Mesenchymal stem cell (in vitro differentiated cells and primary cell): ENCODE data around the gene TMEM176B.

Source experiments
- DNase-seq: peaks from one replicate; pipeline ENCODE4 v3.0.0-alpha.2; 2013
- H2AFZ ChIP-seq: one replicate; pipeline ENCODE4 v1.6.1; 2013; ENCODE audit warnings: low read depth, mild to moderate bottlenecking, control low read depth, inconsistent platforms, low read length, moderate library complexity
- H2AK5ac ChIP-seq: 2 replicates; pipeline ENCODE4 v1.6.1; 2013; ENCODE audit warnings: low read length, moderate library complexity, mild to moderate bottlenecking, inconsistent platforms; ENCODE audit not compliant: severe bottlenecking
- H2BK120ac ChIP-seq: one replicate; pipeline ENCODE4 v1.6.1; 2013; ENCODE audit warnings: low read depth, mild to moderate bottlenecking, inconsistent platforms, low read length, moderate library complexity
- H2BK12ac ChIP-seq, 2 experiments: one replicate each; pipeline ENCODE4 v1.6.1; 2013; ENCODE audit warnings: inconsistent platforms in 2 of 2, low read length in 2 of 2, mild to moderate bottlenecking in 2 of 2, moderate library complexity in 2 of 2, control low read depth in 1 of 2
- H2BK15ac ChIP-seq: one replicate; pipeline ENCODE4 v1.6.1; 2013; ENCODE audit warnings: mild to moderate bottlenecking, low read depth, inconsistent platforms; ENCODE audit not compliant: poor library complexity, severe bottlenecking
- H2BK5ac ChIP-seq: 2 replicates; pipeline ENCODE4 v1.6.1; 2013; ENCODE audit warnings: low read depth, mild to moderate bottlenecking, low read length, control low read depth, inconsistent platforms; ENCODE audit not compliant: poor library complexity, severe bottlenecking
- H3K14ac ChIP-seq, 2 experiments: one replicate each; pipeline ENCODE4 v1.6.1; 2013; ENCODE audit warnings: inconsistent platforms in 2 of 2, low read length in 2 of 2, control low read depth in 1 of 2, mild to moderate bottlenecking in 1 of 2, moderate library complexity in 1 of 2
- H3K18ac ChIP-seq, 2 experiments: one replicate each; pipeline ENCODE4 v1.6.1; 2013; ENCODE audit warnings: inconsistent platforms in 2 of 2, low read length in 2 of 2, control low read depth in 1 of 2, low read depth in 1 of 2, mild to moderate bottlenecking in 1 of 2
- H3K23ac ChIP-seq, 2 experiments: one replicate each; pipeline ENCODE4 v1.6.1; 2013; ENCODE audit warnings: inconsistent platforms in 2 of 2, low read length in 2 of 2, mild to moderate bottlenecking in 2 of 2, moderate library complexity in 2 of 2, control low read depth in 1 of 2
- H3K27ac ChIP-seq: 2 replicates; pipeline ENCODE4 v1.5.1; 2013; ENCODE audit warnings: mild to moderate bottlenecking, moderate library complexity, low read length, control low read depth, inconsistent platforms; ENCODE audit not compliant: poor library complexity, severe bottlenecking
- H3K27me3 ChIP-seq, 2 experiments: 2 replicates each; pipeline versions ENCODE4 v1.6.1 to v1.7.0; 2013; ENCODE audit warnings: low read length in 2 of 2, mild to moderate bottlenecking in 2 of 2, moderate library complexity in 2 of 2, control low read depth in 1 of 2, inconsistent platforms in 1 of 2; ENCODE audit not compliant: control insufficient read depth in 1 of 2, insufficient read depth in 1 of 2
- H3K36me3 ChIP-seq, 2 experiments: 2 replicates each; pipeline versions ENCODE4 v1.6.1 to v1.7.0; 2013; ENCODE audit warnings: low read length in 2 of 2, control low read depth in 1 of 2, inconsistent platforms in 1 of 2, low read depth in 1 of 2, mild to moderate bottlenecking in 1 of 2; ENCODE audit not compliant: insufficient read depth in 2 of 2, control insufficient read depth in 1 of 2
- H3K4ac ChIP-seq, 2 experiments: one replicate each; pipeline ENCODE4 v1.6.1; 2013; ENCODE audit warnings: inconsistent platforms in 2 of 2, low read length in 2 of 2, mild to moderate bottlenecking in 2 of 2, moderate library complexity in 2 of 2, control low read depth in 1 of 2, low read depth in 1 of 2
- H3K4me1 ChIP-seq: 2 replicates; pipeline ENCODE4 v1.6.1; 2013; ENCODE audit warnings: low read depth, low read length, control low read depth; ENCODE audit not compliant: control insufficient read depth, insufficient read depth
- H3K4me2 ChIP-seq: 2 replicates; pipeline ENCODE4 v1.6.1; 2013; ENCODE audit warnings: low read length, mild to moderate bottlenecking, inconsistent platforms; ENCODE audit not compliant: poor library complexity, severe bottlenecking
- H3K4me3 ChIP-seq, 2 experiments: 2 replicates each; pipeline versions ENCODE4 v1.5.1 to v1.7.0; 2013; ENCODE audit warnings: low read length in 2 of 2, mild to moderate bottlenecking in 2 of 2, control low read depth in 1 of 2, low read depth in 1 of 2; ENCODE audit not compliant: insufficient read depth in 1 of 2
- H3K79me1 ChIP-seq: replicated peaks from 2 replicates; pipeline ENCODE4 v1.6.1; 2013; ENCODE audit warnings: mild to moderate bottlenecking, control low read depth, low read length, inconsistent platforms; ENCODE audit not compliant: poor library complexity, severe bottlenecking
- H3K9ac ChIP-seq: 2 replicates; pipeline ENCODE4 v1.7.0; 2013; ENCODE audit warnings: mild to moderate bottlenecking, low read length, moderate library complexity
- H3K9me3 ChIP-seq: 2 replicates; pipeline ENCODE4 v1.7.0; 2013; ENCODE audit warnings: mild to moderate bottlenecking, low read length; ENCODE audit not compliant: control insufficient read depth
- H4K8ac ChIP-seq: one replicate; pipeline ENCODE4 v1.6.1; 2013; ENCODE audit warnings: inconsistent platforms, mild to moderate bottlenecking, low read length, moderate library complexity
- H4K91ac ChIP-seq: one replicate; pipeline ENCODE4 v1.6.1; 2013; ENCODE audit warnings: mild to moderate bottlenecking, low read length, inconsistent platforms
- WGBS: methylation state at CpG from one replicate; pipeline ENCODE4 v1.1.7; 2013; ENCODE audit warnings: mixed read lengths; 5-methylcytosine and 5-hydroxymethylcytosine counted together

Gene TMEM176B

DNA sequence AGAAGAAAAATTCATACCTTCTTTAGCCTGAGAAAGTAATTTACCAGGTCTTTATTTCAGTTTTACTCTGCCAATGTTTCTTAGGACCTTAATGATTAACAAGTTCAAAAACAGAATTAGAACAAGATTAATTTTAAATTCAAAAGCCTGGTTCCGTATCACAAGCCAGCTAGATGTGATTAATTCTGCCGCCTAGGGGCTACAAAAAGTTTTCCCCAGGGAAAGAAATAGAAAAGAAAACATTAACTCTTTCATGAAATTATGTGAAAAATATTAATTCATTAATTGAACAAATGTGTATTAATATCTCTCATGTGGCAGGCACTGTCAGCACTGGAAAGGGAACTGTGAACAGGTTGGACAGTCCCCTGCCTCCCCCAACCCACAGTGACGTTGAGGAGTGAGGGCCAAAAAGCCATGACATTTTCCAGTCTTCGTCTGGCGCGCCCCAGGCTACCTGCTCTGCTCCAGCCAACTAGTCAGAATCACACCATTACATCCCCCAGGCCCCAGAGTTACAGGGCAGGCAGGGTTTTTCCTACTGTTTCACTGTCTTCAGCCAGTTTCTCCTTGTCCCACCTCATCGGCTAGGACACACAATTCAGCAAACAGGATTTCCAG lies 20.5 kb upstream of the TMEM176B start:
- H3K27me3 ChIP-seq, result no peaks in the 10 kb centered on the region
- no peak overlapping the region for H2AK5ac ChIP-seq
- no peak overlapping the region for H2BK12ac ChIP-seq
- no peak overlapping the region for H3K23ac ChIP-seq
- no peak overlapping the region for H4K91ac ChIP-seq
- H3K9ac ChIP-seq, result no peak overlapping the region
- H3K27ac ChIP-seq, result no peak overlapping the region
- 70% methylated on average over 7 of the region's 7 CpGs for WGBS
- no peak overlapping the region for H2BK120ac ChIP-seq
- no peak overlapping the region for H3K14ac ChIP-seq
- no peaks in the 10 kb centered on the region for H3K4me1 ChIP-seq
- H3K36me3 ChIP-seq, result no peaks in the 10 kb centered on the region
- no peak overlapping the region for H4K8ac ChIP-seq
- no peak overlapping the region for H3K4me2 ChIP-seq
- no peak overlapping the region for H3K4me3 ChIP-seq
- peaks cover 17% of the 10 kb centered on the region for H3K9me3 ChIP-seq
- no peak for DNase-seq
- H2BK15ac ChIP-seq, result no peak overlapping the region
- no peak overlapping the region for H3K18ac ChIP-seq
- no peak overlapping the region for H3K4ac ChIP-seq
- H3K79me1 ChIP-seq, result no peaks in the 10 kb centered on the region
- no peak overlapping the region for H2AFZ ChIP-seq
- H2BK5ac ChIP-seq, result no peak overlapping the region

DNA sequence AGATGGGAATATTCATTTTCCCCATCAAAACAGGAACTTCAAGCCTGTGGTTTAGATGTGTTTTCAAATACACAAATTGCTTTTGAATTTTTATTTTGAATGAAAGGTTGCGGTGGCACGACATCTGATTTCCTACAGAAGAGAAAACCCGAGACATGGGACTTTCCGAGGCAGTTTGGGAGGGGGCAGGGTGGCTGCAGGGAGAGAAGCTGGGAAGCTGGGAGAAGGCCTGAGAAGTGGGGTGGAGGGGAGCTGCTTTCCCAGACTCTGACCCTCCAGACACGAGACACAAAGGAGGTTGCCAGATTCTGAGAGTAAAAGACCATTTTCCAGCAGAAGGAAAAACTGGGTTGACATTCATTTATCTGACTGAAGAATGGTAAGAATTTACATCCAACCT lies 20.0 kb upstream of the TMEM176B start:
- Histone ChIP-seq H3K18ac (no peak overlapping the region), H2AFZ (no peak overlapping the region), H3K4me2 (no peak overlapping the region), H3K14ac (no peak overlapping the region), H2BK5ac (no peak overlapping the region), H3K79me1 (no peaks in the 10 kb centered on the region), H3K36me3 (no peaks in the 10 kb centered on the region), H3K4me1 (no peaks in the 10 kb centered on the region), H3K9ac (no peak overlapping the region), H3K27me3 (no peaks in the 10 kb centered on the region), H2BK15ac (no peak overlapping the region), H4K8ac (no peak overlapping the region), H3K9me3 (peaks cover 18% of the 10 kb centered on the region), H3K4ac (no peak overlapping the region), H2BK12ac (no peak overlapping the region), H4K91ac (no peak overlapping the region), H3K27ac (no peak overlapping the region), H2AK5ac (no peak overlapping the region), H3K23ac (no peak overlapping the region), H3K4me3 (no peak overlapping the region), H2BK120ac (no peak overlapping the region)
- DNase-seq, result no peak
- WGBS, result 75% methylated on average over 4 of the region's 5 CpGs

DNA sequence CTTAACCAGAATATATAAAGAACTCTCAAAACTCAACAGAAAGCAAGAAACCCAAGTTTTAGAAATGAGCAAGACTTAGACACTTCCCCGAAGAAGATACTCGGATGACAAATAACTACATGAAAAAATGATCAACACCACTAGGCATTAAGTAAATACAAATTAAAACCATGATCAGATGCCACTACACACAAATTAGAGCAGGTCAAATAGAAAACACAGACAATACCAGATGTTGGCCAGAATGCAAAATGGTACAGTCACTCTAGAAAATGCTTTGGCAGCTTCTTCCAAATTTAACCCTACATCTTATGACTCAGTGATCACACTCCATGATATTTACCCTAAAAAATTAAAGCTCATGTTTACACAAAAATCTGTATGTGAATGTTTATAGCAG lies 18.8 kb upstream of the TMEM176B start:
- Histone ChIP-seq H2BK12ac (no peak overlapping the region), H2AK5ac (no peak overlapping the region), H3K23ac (no peak overlapping the region), H3K36me3 (no peaks in the 10 kb centered on the region), H4K8ac (no peak overlapping the region), H3K18ac (no peak overlapping the region), H3K27me3 (no peaks in the 10 kb centered on the region), H3K4me2 (no peak overlapping the region), H3K79me1 (no peaks in the 10 kb centered on the region), H3K4me3 (no peak overlapping the region), H2BK120ac (no peak overlapping the region), H3K9ac (no peak overlapping the region), H2BK5ac (no peak overlapping the region), H3K27ac (no peak overlapping the region), H4K91ac (no peak overlapping the region), H3K4ac (no peak overlapping the region), H3K4me1 (no peaks in the 10 kb centered on the region), H3K9me3 (peaks cover 18% of the 10 kb centered on the region), H2AFZ (no peak overlapping the region), H3K14ac (no peak overlapping the region), H2BK15ac (no peak overlapping the region)
- DNase-seq, result no peak
- WGBS, result 97% methylated on average over 2 of the region's 2 CpGs

DNA sequence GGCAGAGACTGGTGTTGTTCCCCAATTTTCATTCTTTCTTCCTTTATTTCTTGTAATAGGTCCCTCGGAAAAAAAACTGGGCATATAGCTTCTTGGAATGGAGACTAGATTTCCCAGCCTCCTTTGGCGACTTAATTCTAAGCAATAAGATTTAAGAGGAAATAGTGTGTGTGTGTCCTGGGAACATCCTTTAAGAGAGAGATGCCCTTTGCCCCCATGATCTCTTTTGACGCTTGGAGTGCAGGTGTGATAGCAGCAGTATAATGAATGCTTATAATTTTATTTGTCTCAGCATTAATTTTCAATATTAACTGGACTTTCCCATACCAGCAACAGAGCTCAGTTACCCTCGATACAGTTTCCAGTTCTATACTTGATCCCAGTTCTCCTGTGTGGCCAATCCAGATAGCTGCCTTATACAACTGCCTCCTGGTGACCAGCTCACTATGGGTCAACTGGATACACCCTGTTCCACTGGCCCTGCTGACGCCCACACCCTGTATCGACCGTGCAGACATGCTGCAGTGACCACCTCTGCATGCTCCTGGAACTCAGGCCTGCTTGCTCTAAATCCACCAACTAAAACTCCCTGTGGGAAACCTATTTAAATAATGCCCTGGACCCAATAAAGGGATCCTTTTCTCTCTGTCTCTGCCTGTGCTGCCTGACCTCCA lies 14.3 kb upstream of the TMEM176B start:
- H2AFZ ChIP-seq, result no peak overlapping the region
- no peak overlapping the region for H4K8ac ChIP-seq
- H3K9ac ChIP-seq, result no peak overlapping the region
- H2AK5ac ChIP-seq, result no peak overlapping the region
- H3K27ac ChIP-seq, result no peak overlapping the region
- H3K79me1 ChIP-seq, result no peaks in the 10 kb centered on the region
- H3K18ac ChIP-seq, result no peak overlapping the region
- no peaks in the 10 kb centered on the region for H3K27me3 ChIP-seq
- no peak overlapping the region for H3K4me2 ChIP-seq
- 63% methylated on average over 6 of the region's 7 CpGs for WGBS
- H2BK12ac ChIP-seq, result no peak overlapping the region
- H3K4ac ChIP-seq, result no peak overlapping the region
- no peaks in the 10 kb centered on the region for H3K4me1 ChIP-seq
- no peak for DNase-seq
- no peak overlapping the region for H3K14ac ChIP-seq
- no peak overlapping the region for H3K23ac ChIP-seq
- H3K9me3 ChIP-seq, result peaks cover 13% of the 10 kb centered on the region
- no peak overlapping the region for H2BK120ac ChIP-seq
- no peak overlapping the region for H2BK5ac ChIP-seq
- H3K4me3 ChIP-seq, result no peak overlapping the region
- no peak overlapping the region for H2BK15ac ChIP-seq
- no peaks in the 10 kb centered on the region for H3K36me3 ChIP-seq
- no peak overlapping the region for H4K91ac ChIP-seq
